K562 (cell line): ENCODE data around the gene CAPN7. TPM values are rescaled to one million over a fixed set of nuclear protein-coding genes. Genes with fewer than 3 reads are reported as not detected.

Experiments
- ATAC-seq: fragments of 200-7000 bp; cut with Tn5 transposase; 3 replicates; pipeline ENCODE4 v1.9.1; 2020; ENCODE audit warnings: moderate library complexity
- BruUV-seq: library from RNA; stranded (reverse); fragments of 400-500 nt; replicated peaks from 2 replicates; lab custom pipeline; 2021; lab: Mats Ljungman, UMichigan
- CTCF ChIA-PET: fragments of 300-600 bp; formaldehyde crosslinking; extraction: SDS; loops from one replicate; lab custom pipeline; 2021; ENCODE audit warnings: low intra/inter-chr PET ratio; lab: Yijun Ruan, JAX
- POLR2A ChIA-PET: fragments of 300-600, 350-650 bp; sonication (Branson Sonifier 250); formaldehyde crosslinking; extraction: SDS; loops from one replicate; lab custom pipeline; 2021; ENCODE audit warnings: antibody characterized with exemption, inconsistent platforms; lab: Yijun Ruan, JAX
- DNase-seq, 4 experiments: peaks; one replicate each; pipeline versions ENCODE4 v3.0.0 to v3.0.0-alpha.2; 2011 to 2018; ENCODE audit warnings: low spot score in 3 of 4, mixed read lengths in 3 of 4; ENCODE audit errors: extremely low read depth in 1 of 4
- FAIRE-seq: peaks from 2 replicates; lab custom pipeline; 2011; peaks lifted over from hg19 to GRCh38; lab: Jason Lieb, UNC
- H2AFZ ChIP-seq: 2 replicates; pipeline ENCODE4 v1.6.0; 2011; ENCODE audit warnings: low read depth, low read length, control low read depth, inconsistent platforms
- H3K27ac ChIP-seq: fragments of 200-600 bp; 3 replicates; pipeline ENCODE4 v1.8.0; 2011; ENCODE audit warnings: low read depth, mild to moderate bottlenecking, control low read depth, inconsistent platforms, low read length, moderate library complexity, mixed read lengths; ENCODE audit errors: extremely low read depth
- H3K27me3 ChIP-seq, 2 experiments: fragments of 300-600 bp in 1 of 2; 2 replicates in 1 of 2; 3 replicates in 1 of 2; pipeline versions ENCODE4 v1.6.0 to v1.8.0; 2011; ENCODE audit warnings: inconsistent platforms in 2 of 2, low read length in 2 of 2, mild to moderate bottlenecking in 1 of 2, mixed read lengths in 1 of 2, moderate library complexity in 1 of 2; ENCODE audit not compliant: control insufficient read depth in 2 of 2, insufficient read depth in 2 of 2
- H3K36me3 ChIP-seq: fragments of 300-600 bp; 3 replicates; pipeline ENCODE4 v1.8.0; 2011; ENCODE audit warnings: mild to moderate bottlenecking, low read length, inconsistent platforms; ENCODE audit not compliant: control insufficient read depth, insufficient read depth
- H3K4me1 ChIP-seq, 2 experiments: fragments of 200-600 bp in 1 of 2; replicated peaks in 1 of 2; 2 replicates in 1 of 2; 3 replicates in 1 of 2; pipeline versions ENCODE4 v1.5.1 to v1.8.0; 2011; ENCODE audit warnings: inconsistent platforms in 2 of 2, low read length in 2 of 2, mild to moderate bottlenecking in 1 of 2, mixed read lengths in 1 of 2, moderate library complexity in 1 of 2; ENCODE audit not compliant: control insufficient read depth in 2 of 2, insufficient read depth in 2 of 2
- H3K4me2 ChIP-seq: 2 replicates; pipeline ENCODE4 v1.6.1; 2011; ENCODE audit warnings: low read length, control low read depth, inconsistent platforms, mixed read lengths; ENCODE audit not compliant: insufficient read depth
- H3K4me3 ChIP-seq: fragments of 200-600 bp; sonication (generic), shearing (Covaris generic); 2 replicates; pipeline ENCODE4 v1.5.1; 2016; ENCODE audit warnings: control low read depth, inconsistent platforms
- H3K79me2 ChIP-seq: fragments of 200-600 bp; 3 replicates; pipeline ENCODE4 v1.8.0; 2011; ENCODE audit warnings: low read length, inconsistent platforms; ENCODE audit not compliant: control insufficient read depth, insufficient read depth
- H3K9ac ChIP-seq, 2 experiments: 2 replicates each; pipeline versions ENCODE4 v1.6.0 to v1.6.1; 2011; ENCODE audit warnings: low read depth in 2 of 2, low read length in 2 of 2, control low read depth in 1 of 2, inconsistent platforms in 1 of 2, mild to moderate bottlenecking in 1 of 2, mixed read lengths in 1 of 2; ENCODE audit not compliant: insufficient read depth in 1 of 2
- H3K9me1 ChIP-seq: one replicate; pipeline ENCODE4 v1.6.0; 2011; ENCODE audit warnings: inconsistent platforms, mild to moderate bottlenecking, low read length, moderate library complexity; ENCODE audit not compliant: control insufficient read depth, insufficient read depth
- H3K9me3 ChIP-seq: replicated peaks from 2 replicates; pipeline ENCODE4 v1.5.1; 2011; ENCODE audit warnings: low read depth, low read length, inconsistent platforms; ENCODE audit not compliant: control insufficient read depth, insufficient read depth
- H4K20me1 ChIP-seq: replicated peaks from 2 replicates; pipeline ENCODE4 v1.6.1; 2011; ENCODE audit warnings: low read length, inconsistent platforms, mixed read lengths; ENCODE audit not compliant: control insufficient read depth, insufficient read depth
- CBX2 ChIP-seq: fragments of 200-600 bp; sonication (generic); IDR thresholded peaks from one replicate; pipeline ENCODE4 v1.6.1; 2012; ENCODE audit warnings: mild to moderate bottlenecking, low read length, inconsistent platforms; ENCODE audit not compliant: insufficient read depth, poor library complexity, severe bottlenecking
- CEBPG ChIP-seq, 3 experiments: fragments of 200-800 bp in 1 of 3; sonication (Bioruptor generic) in 1 of 3; sonication (generic) in 1 of 3; formaldehyde crosslinking in 1 of 3; IDR thresholded peaks in 2 of 3; conservative IDR thresholded peaks in 1 of 3; 2 replicates each; pipeline versions ENCODE4 v1.6.1 to v1.8.0; 2016 to 2022; ENCODE audit warnings: missing compliant biosample characterization in 2 of 3, missing genetic modification characterization in 2 of 3, mild to moderate bottlenecking in 1 of 3, missing genetic modification reagents in 1 of 3
- GATA2 ChIP-seq: sonication (generic); formaldehyde crosslinking; IDR thresholded peaks from 2 replicates; pipeline ENCODE4 v1.4.0; 2020; ENCODE audit warnings: mild to moderate bottlenecking, missing genetic modification reagents
- KLF10 ChIP-seq: fragments of 250-450 bp; sonication (Bioruptor Pico); IDR thresholded peaks from 2 replicates; pipeline ENCODE4 v1.6.1; 2021; ENCODE audit warnings: matching md5 sums
- MED1 ChIP-seq: sonication (generic); formaldehyde crosslinking; IDR thresholded peaks from 2 replicates; pipeline ENCODE4 v1.8.1; 2023; ENCODE audit warnings: missing genetic modification reagents, borderline replicate concordance
- POLR3A ChIP-seq: IDR thresholded peaks from 2 replicates; pipeline ENCODE4 v1.6.1; 2011; ENCODE audit warnings: borderline replicate concordance, mild to moderate bottlenecking, moderate library complexity; ENCODE audit not compliant: insufficient read length, insufficient read depth; ENCODE audit errors: extremely low read depth
- SAFB ChIP-seq: fragments of 200-400 bp; formaldehyde crosslinking; IDR thresholded peaks from 2 replicates; pipeline ENCODE4 v1.6.1; 2017; ENCODE audit warnings: low read depth, low read length, borderline replicate concordance
- ZHX1 ChIP-seq: fragments of 150-350 bp; conservative IDR thresholded peaks from 2 replicates; pipeline ENCODE4 v1.6.1; 2014; ENCODE audit warnings: low read length
- ZNF436 ChIP-seq: fragments of 250-450, 450-650 bp; sonication (Bioruptor Pico); formaldehyde crosslinking; IDR thresholded peaks from 2 replicates; pipeline ENCODE4 v1.7.0; 2020; ENCODE audit warnings: mild to moderate bottlenecking
- WGBS: fragments of 100-300 bp; shearing (Covaris generic); methylation state at CpG from one replicate; pipeline ENCODE4 v1.1.6; 2016; ENCODE audit warnings: low coverage, mixed read lengths; ENCODE audit not compliant: insufficient coverage; ENCODE audit errors: missing lambda C conversion rate; 5-methylcytosine and 5-hydroxymethylcytosine counted together
- in situ Hi-C: fragments of 300-500 bp; cut with MboI; formaldehyde crosslinking; loops from 4 replicates; pipeline ENCODE4 v1.15.0; 2018; ENCODE audit warnings: inconsistent platforms, mixed read lengths
- intact Hi-C: fragments of 100-400 bp; cut with micrococcal nuclease; formaldehyde crosslinking; loops from 2 replicates; pipeline ENCODE4 v1.14.2; 2022
- polyA plus RNA-seq, 8 experiments: library from polyadenylated mRNA; depleted of rRNA in 4 of 8; stranded (reverse) in 5 of 8; unstranded in 3 of 8; fragments of >200 nt; fragmentation: Nextera tagmentation in 2 of 8; fragmentation: Illumina TruSeq in 1 of 8; extraction: Ambion mirVana in 2 of 8; extraction: Trizol in 1 of 8; gene quantifications; 2 replicates each; pipeline versions ENCODE4 v1.2.1 to v1.2.3, GENCODE V29; 2011 to 2014; ENCODE audit warnings: inconsistent platforms in 1 of 8, missing spikeins in 1 of 8
- total RNA-seq, 7 experiments: library from RNA; depleted of rRNA in 6 of 7; stranded (reverse); fragments of >200 nt in 6 of 7; fragmentation: Illumina TruSeq in 2 of 7; extraction: Trizol in 2 of 7; gene quantifications; 2 replicates each; pipeline versions ENCODE4 v1.2.1 to v1.2.3, GENCODE V29; 2011 to 2021; ENCODE audit warnings: low replicate concordance in 1 of 7

The CAPN7 gene
- total and polyA plus RNA-seq, 9 of the 15 experiments (the other 6 are each of a cell fraction or from before 2014, with no cell fraction given) = 6.5 to 42.7 (median 32.7) TPM

DNA sequence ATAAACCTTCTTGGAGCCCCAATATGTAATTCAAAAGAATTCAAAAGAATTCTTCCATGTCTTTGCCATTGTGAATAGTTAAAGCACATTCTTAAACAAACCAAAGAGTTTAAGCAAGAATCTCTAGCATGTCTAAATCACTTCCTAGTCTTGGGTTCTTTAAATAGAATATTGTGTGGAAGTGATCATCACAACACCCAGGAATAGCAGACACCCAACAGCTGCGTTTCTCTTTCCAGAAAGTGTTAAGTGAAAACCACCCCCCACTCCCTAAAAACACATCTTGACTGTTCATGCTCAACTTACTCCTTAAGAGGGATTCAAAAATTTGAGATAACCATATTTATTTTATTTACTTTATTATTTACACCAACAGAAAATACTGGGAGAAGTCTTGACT is 24.1 kb upstream of the CAPN7 start (continued):
- TF ChIP-seq POLR3A = no peak
- TF ChIP-seq ZHX1 = no peak
- TF ChIP-seq ZNF436 (CRISPR knock-in tag) = no peak
- TF ChIP-seq MED1 (CRISPR knock-in tag) = no peak

DNA sequence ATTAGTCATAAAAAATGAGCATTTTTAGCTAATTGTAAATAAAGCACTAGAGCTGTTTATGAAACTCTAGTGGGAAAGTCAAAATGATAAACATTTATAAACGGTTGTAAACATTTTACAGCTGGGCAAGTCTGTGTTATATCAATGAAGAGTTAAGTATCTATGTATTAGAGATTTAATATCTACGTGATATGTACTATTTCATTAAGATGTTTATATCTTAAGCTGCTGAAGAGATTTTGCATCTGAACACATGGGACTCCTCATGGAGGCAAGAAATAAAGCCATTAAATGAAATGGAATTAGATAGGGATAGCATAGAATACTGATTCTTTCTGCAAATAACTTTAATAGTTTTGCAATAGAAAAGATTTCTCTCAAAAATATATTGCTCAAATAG is 23.0 kb upstream of the CAPN7 start:
- Histone ChIP-seq H3K79me2 (no peaks in the 10 kb centered on the region), H4K20me1 (no peaks in the 10 kb centered on the region), H3K4me3 (no peak overlapping the region), H3K4me1 (peaks cover 0 to 7% of the 10 kb centered on the region in 2 experiments; a peak in 1 of 5 replicates), H2AFZ (no peak overlapping the region), H3K9me1 (no peaks in the 10 kb centered on the region), H3K4me2 (no peak overlapping the region), H3K36me3 (no peaks in the 10 kb centered on the region), H3K9me3 (no peaks in the 10 kb centered on the region), H3K27me3 (peaks cover 7 to 10% of the 10 kb centered on the region in 2 experiments; a peak in 2 of 5 replicates), H3K27ac (no peak overlapping the region), H3K9ac (no peak overlapping the region)
- ATAC-seq = no peak
- in situ Hi-C loops = no loop called here
- 9% methylated on average over 2 of the region's 2 CpGs for WGBS
- intact Hi-C loops = no loop called here
- CTCF ChIA-PET = no interaction called here
- no peak for FAIRE-seq
- BruUV-seq = no TSS peak
- DNase-seq = no peak
- POLR2A ChIA-PET = no interaction called here
- TF ChIP-seq KLF10 (CRISPR knock-in tag) = no peak
- no peak for TF ChIP-seq GATA2 (CRISPR knock-in tag)
- no peak for TF ChIP-seq CBX2
- TF ChIP-seq CEBPG (CRISPR knock-in tag; IDR thresholded peaks at IDR 0.05) = no peak
- TF ChIP-seq CEBPG (tag; conservative IDR thresholded peaks at IDR 0.05 in 1 of 2, IDR thresholded peaks at IDR 0.05 in 1 of 2) = no peak
- TF ChIP-seq SAFB = no peak
